ENCODE results near the gene ZCCHC13. TPM values are rescaled to one million over a fixed set of nuclear protein-coding genes. Genes with fewer than 3 reads are reported as not detected.
A peak's percentile ranks its signal among the peaks of the same experiment; 100 is the strongest.

Gene ZCCHC13
- total and polyA plus RNA-seq, 9 of the 15 experiments (the other 6 are each of a cell fraction or from before 2014, with no cell fraction given): not detected

GRCh38 chrX:74277846-74278245, 26.1 kb upstream of the ZCCHC13 start (continued):
- TF ChIP-seq THRB (CRISPR knock-in tag; conservative IDR thresholded peaks at IDR 0.05) (no peak), TAL1 (IDR thresholded peaks at IDR 0.05) (peak; percentile 84), MYBL2 (IDR thresholded peaks at IDR 0.05; ENCODE audit: low read depth) (no peak), MYBL2 (CRISPR knock-in tag; IDR thresholded peaks at IDR 0.05; ENCODE audit: borderline replicate concordance) (no peak), NFIC (IDR thresholded peaks at IDR 0.05) (no peak), FUS (optimal IDR thresholded peaks at IDR 0.05; ENCODE audit: low read depth, low read length) (no peak), STAT5B (CRISPR knock-in tag; IDR thresholded peaks at IDR 0.05) (no peak), JUNB (CRISPR knock-in tag; conservative IDR thresholded peaks at IDR 0.05) (no peak), NCOR1 (IDR thresholded peaks at IDR 0.05) (peak; percentile 70), ZBED1 (IDR thresholded peaks at IDR 0.05) (no peak), GATA2 (CRISPR knock-in tag; IDR thresholded peaks at IDR 0.05) (0 out of 2 replicates have a peak, but pooled peaks have one; percentile 22), MYNN (IDR thresholded peaks at IDR 0.05) (no peak), MYNN (CRISPR knock-in tag; IDR thresholded peaks at IDR 0.05) (no peak), BRD4 (IDR thresholded peaks at IDR 0.05) (no peak), CLOCK (CRISPR knock-in tag; IDR thresholded peaks at IDR 0.05; ENCODE audit: borderline replicate concordance) (no peak), CBFA2T2 (conservative IDR thresholded peaks at IDR 0.05) (peak; percentile 70), TSC22D4 (tag; IDR thresholded peaks at IDR 0.05) (no peak), NCOA4 (IDR thresholded peaks at IDR 0.05; ENCODE audit: partially characterized antibody) (no peak), NFATC3 (IDR thresholded peaks at IDR 0.05) (no peak), ZNF695 (CRISPR knock-in tag; IDR thresholded peaks at IDR 0.05) (no peak), FOXJ2 (tag; IDR thresholded peaks at IDR 0.05) (no peak), ELF2 (CRISPR knock-in tag; IDR thresholded peaks at IDR 0.05) (no peak), HMG20B (CRISPR knock-in tag; IDR thresholded peaks at IDR 0.05) (no peak), ZNF384 (IDR thresholded peaks at IDR 0.05; ENCODE audit: low read depth, low read length) (peak; percentile 59; the same call in 1 of the 2 replicates), CREB3L1 (IDR thresholded peaks at IDR 0.05; ENCODE audit: borderline replicate concordance, low read depth) (no peak), KAT8 (IDR thresholded peaks at IDR 0.05; ENCODE audit: low read depth) (no peak), MTA3 (IDR thresholded peaks at IDR 0.05; ENCODE audit: borderline replicate concordance) (no peak), FOXK2 (conservative IDR thresholded peaks at IDR 0.05 in 1 of 2, IDR thresholded peaks at IDR 0.05 in 1 of 2; ENCODE audit: low read depth in 2 of 2) (0 out of 4 replicates have a peak, but pooled peaks of 1 of the 2 experiments have one; percentile 28), MTA2 (IDR thresholded peaks at IDR 0.05; ENCODE audit: low read depth) (peak; percentile 74), CBFA2T3 (IDR thresholded peaks at IDR 0.05) (peak; percentile 83)

All from K562 (cell line).